HepG2 (cell line): Measurements from ENCODE around the gene FSTL1. TPM values are rescaled to one million over a fixed set of nuclear protein-coding genes. Genes with fewer than 3 reads are reported as not detected.

ENCODE experiments used
- ATAC-seq: fragments of 200-7000 bp; cut with Tn5 transposase; 3 replicates; pipeline ENCODE4 v1.9.1; 2020; ENCODE audit warnings: mild to moderate bottlenecking, moderate library complexity
- BruUV-seq: library from RNA; stranded (reverse); fragments of 400-500 nt; replicated peaks from 2 replicates; lab custom pipeline; 2021; lab: Mats Ljungman, UMichigan
- CTCF ChIA-PET: fragments of 300-600 bp; formaldehyde crosslinking; extraction: SDS; loops from one replicate; lab custom pipeline; 2021; ENCODE audit warnings: low total read pairs, inconsistent platforms, low intra/inter-chr PET ratio; lab: Yijun Ruan, JAX
- POLR2A ChIA-PET: fragments of 350-600 bp; sonication (Branson Sonifier 250); formaldehyde crosslinking; loops from one replicate; lab custom pipeline; 2020; ENCODE audit warnings: antibody characterized with exemption, inconsistent platforms; lab: Yijun Ruan, JAX
- DNase-seq: peaks from one replicate; pipeline ENCODE4 v3.0.0-alpha.2; 2015; ENCODE audit warnings: low spot score
- FAIRE-seq: peaks from 3 replicates; lab custom pipeline; 2011; peaks lifted over from hg19 to GRCh38; lab: Jason Lieb, UNC
- H2AFZ ChIP-seq: one replicate; pipeline ENCODE4 v1.6.1; 2011; ENCODE audit warnings: low read length, inconsistent platforms
- H3K27ac ChIP-seq: fragments of 300-600 bp; 3 replicates; pipeline ENCODE4 v1.8.0; 2011; ENCODE audit warnings: mixed run types, mild to moderate bottlenecking, mixed read lengths, low read length, inconsistent platforms; ENCODE audit not compliant: insufficient read depth; ENCODE audit errors: extremely low read length
- H3K27me3 ChIP-seq, 2 experiments: fragments of 200-600 bp in 1 of 2; 2 replicates in 1 of 2; 3 replicates in 1 of 2; pipeline versions ENCODE4 v1.6.0 to v1.8.0; 2011; ENCODE audit warnings: low read length in 2 of 2, mild to moderate bottlenecking in 2 of 2, moderate library complexity in 2 of 2, inconsistent platforms in 1 of 2; ENCODE audit not compliant: insufficient read depth in 2 of 2, control insufficient read depth in 1 of 2
- H3K36me3 ChIP-seq, 2 experiments: fragments of 200-600 bp in 1 of 2; replicated peaks in 1 of 2; 2 replicates in 1 of 2; 3 replicates in 1 of 2; pipeline versions ENCODE4 v1.5.1 to v1.8.0; 2011; ENCODE audit warnings: low read length in 2 of 2, inconsistent platforms in 1 of 2; ENCODE audit not compliant: insufficient read depth in 2 of 2, control insufficient read depth in 1 of 2
- H3K4me1 ChIP-seq: 2 replicates; pipeline ENCODE4 v1.5.1; 2012; ENCODE audit warnings: low read length, inconsistent platforms; ENCODE audit not compliant: insufficient read depth
- H3K4me2 ChIP-seq: 2 replicates; pipeline ENCODE4 v1.6.0; 2011; ENCODE audit warnings: low read depth, low read length, inconsistent platforms
- H3K4me3 ChIP-seq, 3 experiments: fragments of 200-600 bp in 1 of 3; sonication (generic), shearing (Covaris generic) in 1 of 3; replicated peaks in 1 of 3; 2 replicates each; pipeline ENCODE4 v1.5.1; 2011 to 2016; ENCODE audit warnings: low read length in 3 of 3, inconsistent platforms in 2 of 3, low read depth in 2 of 3, mild to moderate bottlenecking in 2 of 3, control low read depth in 1 of 3, mixed read lengths in 1 of 3; ENCODE audit not compliant: insufficient read depth in 1 of 3
- H3K79me2 ChIP-seq: one replicate; pipeline ENCODE4 v1.6.1; 2011; ENCODE audit warnings: low read length, inconsistent platforms; ENCODE audit not compliant: insufficient read depth
- H3K9ac ChIP-seq: 2 replicates; pipeline ENCODE4 v1.6.0; 2011; ENCODE audit warnings: mild to moderate bottlenecking, low read depth, low read length, inconsistent platforms; ENCODE audit not compliant: insufficient read depth
- H3K9me3 ChIP-seq: 2 replicates; pipeline ENCODE4 v1.5.1; 2012; ENCODE audit warnings: mild to moderate bottlenecking, low read length
- H4K20me1 ChIP-seq: 2 replicates; pipeline ENCODE4 v1.6.0; 2011; ENCODE audit warnings: inconsistent platforms, mild to moderate bottlenecking, low read length, moderate library complexity; ENCODE audit not compliant: insufficient read depth
- ATM ChIP-seq: fragments of 450-650 bp; IDR thresholded peaks from 2 replicates; pipeline ENCODE4 v1.7.1; 2017; ENCODE audit warnings: mild to moderate bottlenecking, borderline replicate concordance
- HOXA3 ChIP-seq: sonication (generic); formaldehyde crosslinking; IDR thresholded peaks from 2 replicates; pipeline ENCODE4 v1.5.0; 2020; ENCODE audit warnings: missing genetic modification reagents
- HOXA9 ChIP-seq: sonication (generic); formaldehyde crosslinking; IDR thresholded peaks from 2 replicates; pipeline ENCODE4 v1.8.1; 2022; ENCODE audit warnings: missing genetic modification reagents, mild to moderate bottlenecking, moderate library complexity, borderline replicate concordance
- MATR3 ChIP-seq: sonication (generic); formaldehyde crosslinking; IDR thresholded peaks from 2 replicates; pipeline ENCODE4 v1.4.0; 2020; ENCODE audit warnings: missing genetic modification reagents
- PHF21A ChIP-seq: sonication (generic); formaldehyde crosslinking; IDR thresholded peaks from 2 replicates; pipeline ENCODE4 v1.5.0; 2020; ENCODE audit warnings: mild to moderate bottlenecking, missing genetic modification reagents
- SALL1 ChIP-seq: sonication (generic); formaldehyde crosslinking; IDR thresholded peaks from 2 replicates; pipeline ENCODE4 v1.8.0; 2022; ENCODE audit warnings: mild to moderate bottlenecking, missing genetic modification reagents
- STAT6 ChIP-seq: sonication (generic); formaldehyde crosslinking; IDR thresholded peaks from 2 replicates; pipeline ENCODE4 v1.4.0; 2020; ENCODE audit warnings: missing genetic modification reagents, mild to moderate bottlenecking, borderline replicate concordance
- ZBTB20 ChIP-seq: sonication (generic); formaldehyde crosslinking; IDR thresholded peaks from 2 replicates; pipeline ENCODE4 v1.8.1; 2023; ENCODE audit warnings: missing genetic modification reagents, low read depth, mild to moderate bottlenecking, borderline replicate concordance
- ZFYVE20 ChIP-seq: sonication (generic); formaldehyde crosslinking; IDR thresholded peaks from 2 replicates; pipeline ENCODE4 v1.8.0; 2023; ENCODE audit warnings: low read depth, mild to moderate bottlenecking, moderate library complexity, missing genetic modification reagents, borderline replicate concordance
- ZNF234 ChIP-seq: sonication (generic); formaldehyde crosslinking; conservative IDR thresholded peaks from 2 replicates; pipeline ENCODE4 v1.5.1; 2020; ENCODE audit warnings: mild to moderate bottlenecking, missing genetic modification reagents
- ZNF33B ChIP-seq: sonication (generic); formaldehyde crosslinking; IDR thresholded peaks from 2 replicates; pipeline ENCODE4 v1.5.1; 2020; ENCODE audit warnings: mild to moderate bottlenecking, missing genetic modification reagents
- ZNF543 ChIP-seq: sonication (generic); formaldehyde crosslinking; IDR thresholded peaks from 2 replicates; pipeline ENCODE4 v1.4.0; 2020; ENCODE audit warnings: mild to moderate bottlenecking, missing genetic modification reagents
- ZNF562 ChIP-seq: sonication (generic); formaldehyde crosslinking; IDR thresholded peaks from 2 replicates; pipeline ENCODE4 v1.8.0; 2022; ENCODE audit warnings: missing genetic modification reagents, borderline replicate concordance
- ZNF614 ChIP-seq: IDR thresholded peaks from 2 replicates; pipeline ENCODE4 v1.6.1; 2018; ENCODE audit warnings: missing biosample characterization, missing genetic modification reagents, inconsistent platforms, borderline replicate concordance
- WGBS: methylation state at CpG from one replicate; pipeline ENCODE4 v1.1.6; 2017; ENCODE audit warnings: low lambda C conversion rate; 5-methylcytosine and 5-hydroxymethylcytosine counted together
- in situ Hi-C: cut with HindIII; loops from 2 replicates; pipeline ENCODE4 v1.10.0; 2017; ENCODE audit warnings: low pct_unique_long_range_greater_than_20kb; ENCODE audit not compliant: extremely low pct_ligation_motif_present
- intact Hi-C: fragments of 100-400 bp; cut with micrococcal nuclease; formaldehyde crosslinking; loops from one replicate; pipeline ENCODE4 v1.10.0; 2022; ENCODE audit not compliant: unreplicated experiment
- polyA plus RNA-seq, 8 experiments: library from polyadenylated mRNA; depleted of rRNA in 3 of 8; stranded (reverse) in 7 of 8; unstranded in 1 of 8; fragments of >200 nt; fragmentation: Illumina TruSeq in 4 of 8; extraction: Trizol in 4 of 8; gene quantifications; 2 replicates each; pipeline versions ENCODE4 v1.2.1 to v1.2.3, GENCODE V29; 2011 to 2016; ENCODE audit warnings: low read depth in 4 of 8, missing spikeins in 1 of 8, mixed read lengths in 1 of 8; ENCODE audit not compliant: insufficient read depth in 1 of 8
- total RNA-seq, 5 experiments: library from RNA; depleted of rRNA; stranded (reverse); fragments of >200 nt; fragmentation: Illumina TruSeq; extraction: Trizol; gene quantifications; 2 replicates each; pipeline ENCODE4 v1.2.3, GENCODE V29; 2016; ENCODE audit warnings: low read depth in 1 of 5

Gene FSTL1
- total and polyA plus RNA-seq, 2 of the 13 experiments (the other 11 are each of a cell fraction or from before 2014, with no cell fraction given), result 0.07 to 0.29 TPM

- in situ Hi-C loops (no loop called here), intact Hi-C loops (no loop called here)
- Histone ChIP-seq H2AFZ (no peak overlapping the region), H3K4me3 (no peak overlapping the region), H3K27ac (no peak overlapping the region), H3K4me1 (no peaks in the 10 kb centered on the region), H3K36me3 (no peaks in the 10 kb centered on the region), H3K4me2 (no peak overlapping the region), H3K79me2 (no peaks in the 10 kb centered on the region), H3K9ac (no peak overlapping the region), H4K20me1 (no peaks in the 10 kb centered on the region), H3K27me3 (peaks cover 0 to 20% of the 10 kb centered on the region in 2 experiments; a peak in 1 of 5 replicates), H3K9me3 (no peaks in the 10 kb centered on the region)
- ChIA-PET CTCF (no interaction called here), POLR2A (no interaction called here)
- FAIRE-seq (no peak), DNase-seq (no peak), ATAC-seq (no peak)
- 43% methylated on average over 2 of the region's 2 CpGs for WGBS
- no peak for TF ChIP-seq ZNF33B (CRISPR knock-in tag)
- no peak for TF ChIP-seq PHF21A
- no peak for TF ChIP-seq HOXA3
- no peak for TF ChIP-seq ZNF614 (CRISPR knock-in tag)
- TF ChIP-seq ATM, result no peak
- no peak for TF ChIP-seq ZBTB20
- TF ChIP-seq HOXA9 (CRISPR knock-in tag), result no peak
- no peak for TF ChIP-seq ZNF234 (CRISPR knock-in tag)
- TF ChIP-seq STAT6 (CRISPR knock-in tag), result no peak
- TF ChIP-seq SALL1 (CRISPR knock-in tag), result no peak
- no peak for TF ChIP-seq ZNF562
- no peak for TF ChIP-seq ZNF543 (CRISPR knock-in tag)
- TF ChIP-seq MATR3 (CRISPR knock-in tag), result no peak
- no peak for TF ChIP-seq ZFYVE20
- no TSS peak for BruUV-seq
These were observed 38.6 kb upstream of the FSTL1 start for GRCh38 chr3:120489421-120489820.
